Mesenchymal stem cell (in vitro differentiated cells and primary cell): ENCODE measurements around the gene RASSF1.

ENCODE experiments used
- DNase-seq: peaks from one replicate; pipeline ENCODE4 v3.0.0-alpha.2; 2013
- H2AFZ ChIP-seq: one replicate; pipeline ENCODE4 v1.6.1; 2013; ENCODE audit warnings: low read depth, mild to moderate bottlenecking, control low read depth, inconsistent platforms, low read length, moderate library complexity
- H2AK5ac ChIP-seq: 2 replicates; pipeline ENCODE4 v1.6.1; 2013; ENCODE audit warnings: low read length, moderate library complexity, mild to moderate bottlenecking, inconsistent platforms; ENCODE audit not compliant: severe bottlenecking
- H2BK120ac ChIP-seq: one replicate; pipeline ENCODE4 v1.6.1; 2013; ENCODE audit warnings: low read depth, mild to moderate bottlenecking, inconsistent platforms, low read length, moderate library complexity
- H2BK12ac ChIP-seq, 2 experiments: one replicate each; pipeline ENCODE4 v1.6.1; 2013; ENCODE audit warnings: inconsistent platforms in 2 of 2, low read length in 2 of 2, mild to moderate bottlenecking in 2 of 2, moderate library complexity in 2 of 2, control low read depth in 1 of 2
- H2BK15ac ChIP-seq: one replicate; pipeline ENCODE4 v1.6.1; 2013; ENCODE audit warnings: mild to moderate bottlenecking, low read depth, inconsistent platforms; ENCODE audit not compliant: poor library complexity, severe bottlenecking
- H2BK5ac ChIP-seq: 2 replicates; pipeline ENCODE4 v1.6.1; 2013; ENCODE audit warnings: low read depth, mild to moderate bottlenecking, low read length, control low read depth, inconsistent platforms; ENCODE audit not compliant: poor library complexity, severe bottlenecking
- H3K14ac ChIP-seq, 2 experiments: one replicate each; pipeline ENCODE4 v1.6.1; 2013; ENCODE audit warnings: inconsistent platforms in 2 of 2, low read length in 2 of 2, control low read depth in 1 of 2, mild to moderate bottlenecking in 1 of 2, moderate library complexity in 1 of 2
- H3K18ac ChIP-seq, 2 experiments: one replicate each; pipeline ENCODE4 v1.6.1; 2013; ENCODE audit warnings: inconsistent platforms in 2 of 2, low read length in 2 of 2, control low read depth in 1 of 2, low read depth in 1 of 2, mild to moderate bottlenecking in 1 of 2
- H3K23ac ChIP-seq, 2 experiments: one replicate each; pipeline ENCODE4 v1.6.1; 2013; ENCODE audit warnings: inconsistent platforms in 2 of 2, low read length in 2 of 2, mild to moderate bottlenecking in 2 of 2, moderate library complexity in 2 of 2, control low read depth in 1 of 2
- H3K27ac ChIP-seq: 2 replicates; pipeline ENCODE4 v1.5.1; 2013; ENCODE audit warnings: mild to moderate bottlenecking, moderate library complexity, low read length, control low read depth, inconsistent platforms; ENCODE audit not compliant: poor library complexity, severe bottlenecking
- H3K27me3 ChIP-seq, 2 experiments: 2 replicates each; pipeline versions ENCODE4 v1.6.1 to v1.7.0; 2013; ENCODE audit warnings: low read length in 2 of 2, mild to moderate bottlenecking in 2 of 2, moderate library complexity in 2 of 2, control low read depth in 1 of 2, inconsistent platforms in 1 of 2; ENCODE audit not compliant: control insufficient read depth in 1 of 2, insufficient read depth in 1 of 2
- H3K36me3 ChIP-seq, 2 experiments: 2 replicates each; pipeline versions ENCODE4 v1.6.1 to v1.7.0; 2013; ENCODE audit warnings: low read length in 2 of 2, control low read depth in 1 of 2, inconsistent platforms in 1 of 2, low read depth in 1 of 2, mild to moderate bottlenecking in 1 of 2; ENCODE audit not compliant: insufficient read depth in 2 of 2, control insufficient read depth in 1 of 2
- H3K4ac ChIP-seq, 2 experiments: one replicate each; pipeline ENCODE4 v1.6.1; 2013; ENCODE audit warnings: inconsistent platforms in 2 of 2, low read length in 2 of 2, mild to moderate bottlenecking in 2 of 2, moderate library complexity in 2 of 2, control low read depth in 1 of 2, low read depth in 1 of 2
- H3K4me1 ChIP-seq: 2 replicates; pipeline ENCODE4 v1.6.1; 2013; ENCODE audit warnings: low read depth, low read length, control low read depth; ENCODE audit not compliant: control insufficient read depth, insufficient read depth
- H3K4me2 ChIP-seq: 2 replicates; pipeline ENCODE4 v1.6.1; 2013; ENCODE audit warnings: low read length, mild to moderate bottlenecking, inconsistent platforms; ENCODE audit not compliant: poor library complexity, severe bottlenecking
- H3K4me3 ChIP-seq, 2 experiments: 2 replicates each; pipeline versions ENCODE4 v1.5.1 to v1.7.0; 2013; ENCODE audit warnings: low read length in 2 of 2, mild to moderate bottlenecking in 2 of 2, control low read depth in 1 of 2, low read depth in 1 of 2; ENCODE audit not compliant: insufficient read depth in 1 of 2
- H3K79me1 ChIP-seq: replicated peaks from 2 replicates; pipeline ENCODE4 v1.6.1; 2013; ENCODE audit warnings: mild to moderate bottlenecking, control low read depth, low read length, inconsistent platforms; ENCODE audit not compliant: poor library complexity, severe bottlenecking
- H3K9ac ChIP-seq: 2 replicates; pipeline ENCODE4 v1.7.0; 2013; ENCODE audit warnings: mild to moderate bottlenecking, low read length, moderate library complexity
- H3K9me3 ChIP-seq: 2 replicates; pipeline ENCODE4 v1.7.0; 2013; ENCODE audit warnings: mild to moderate bottlenecking, low read length; ENCODE audit not compliant: control insufficient read depth
- H4K8ac ChIP-seq: one replicate; pipeline ENCODE4 v1.6.1; 2013; ENCODE audit warnings: inconsistent platforms, mild to moderate bottlenecking, low read length, moderate library complexity
- H4K91ac ChIP-seq: one replicate; pipeline ENCODE4 v1.6.1; 2013; ENCODE audit warnings: mild to moderate bottlenecking, low read length, inconsistent platforms
- WGBS: methylation state at CpG from one replicate; pipeline ENCODE4 v1.1.7; 2013; ENCODE audit warnings: mixed read lengths; 5-methylcytosine and 5-hydroxymethylcytosine counted together

Gene RASSF1

GRCh38 chr3:50289130-50289529, 51.5 kb downstream of the RASSF1 start:
- Histone ChIP-seq H2BK5ac (no peak overlapping the region), H3K18ac (no peak overlapping the region), H4K91ac (no peak overlapping the region), H3K27me3 (no peaks in the 10 kb centered on the region), H2AFZ (no peak overlapping the region), H2BK120ac (no peak overlapping the region), H3K4me2 (no peak overlapping the region), H3K4me1 (peaks cover 17% of the 10 kb centered on the region), H2BK12ac (no peak overlapping the region), H3K36me3 (peaks cover 45 to 48% of the 10 kb centered on the region in 2 experiments), H3K23ac (no peak overlapping the region), H3K4me3 (no peak overlapping the region), H3K27ac (no peak overlapping the region), H3K9ac (no peak overlapping the region), H2AK5ac (no peak overlapping the region), H3K9me3 (no peaks in the 10 kb centered on the region), H2BK15ac (no peak overlapping the region), H3K4ac (no peak overlapping the region), H4K8ac (no peak overlapping the region), H3K14ac (no peak overlapping the region), H3K79me1 (peaks cover 25% of the 10 kb centered on the region)
- no peak for DNase-seq
- 98% methylated on average over 6 of the region's 6 CpGs for WGBS

GRCh38 chr3:50288387-50289007, 52.1 kb downstream of the RASSF1 start:
- Histone ChIP-seq H3K4ac (no peak overlapping the region), H3K4me2 (no peak overlapping the region), H2BK15ac (no peak overlapping the region), H3K27me3 (no peaks in the 10 kb centered on the region), H4K8ac (no peak overlapping the region), H3K4me1 (peaks cover 17% of the 10 kb centered on the region), H2BK120ac (no peak overlapping the region), H3K23ac (no peak overlapping the region), H2BK12ac (no peak overlapping the region), H3K4me3 (no peak overlapping the region), H3K36me3 (peaks cover 45 to 48% of the 10 kb centered on the region in 2 experiments), H3K79me1 (peaks cover 25% of the 10 kb centered on the region), H2AFZ (no peak overlapping the region), H4K91ac (no peak overlapping the region), H3K9me3 (no peaks in the 10 kb centered on the region), H3K9ac (no peak overlapping the region), H3K18ac (no peak overlapping the region), H2AK5ac (no peak overlapping the region), H3K27ac (no peak overlapping the region), H3K14ac (no peak overlapping the region), H2BK5ac (no peak overlapping the region)
- WGBS, result 99% methylated on average over 23 of the region's 23 CpGs
- DNase-seq, result no peak

GRCh38 chr3:50287262-50287661, 53.4 kb downstream of the RASSF1 start:
- H3K4ac ChIP-seq, result no peak overlapping the region
- H2AK5ac ChIP-seq, result no peak overlapping the region
- H4K91ac ChIP-seq, result no peak overlapping the region
- H3K9ac ChIP-seq, result no peak overlapping the region
- no peak overlapping the region for H4K8ac ChIP-seq
- peaks cover 25% of the 10 kb centered on the region for H3K79me1 ChIP-seq
- H3K36me3 ChIP-seq, result peaks cover 45 to 48% of the 10 kb centered on the region in 2 experiments
- no peak overlapping the region for H3K27ac ChIP-seq
- H3K4me2 ChIP-seq, result no peak overlapping the region
- no peak overlapping the region for H3K4me3 ChIP-seq
- H3K27me3 ChIP-seq, result no peaks in the 10 kb centered on the region
- DNase-seq, result no peak
- H3K14ac ChIP-seq, result no peak overlapping the region
- no peak overlapping the region for H2BK5ac ChIP-seq
- H3K18ac ChIP-seq, result no peak overlapping the region
- H2BK120ac ChIP-seq, result no peak overlapping the region
- 100% methylated on average over 1 of the region's 1 CpG for WGBS
- no peaks in the 10 kb centered on the region for H3K9me3 ChIP-seq
- H2BK15ac ChIP-seq, result no peak overlapping the region
- peaks cover 12% of the 10 kb centered on the region for H3K4me1 ChIP-seq
- H2BK12ac ChIP-seq, result no peak overlapping the region
- no peak overlapping the region for H3K23ac ChIP-seq
- H2AFZ ChIP-seq, result no peak overlapping the region

- no peak overlapping the region for H2BK15ac ChIP-seq
- 97% methylated on average over 25 of the region's 28 CpGs for WGBS
- H2AFZ ChIP-seq, result no peak overlapping the region
- no peak overlapping the region for H3K9ac ChIP-seq
- H2BK5ac ChIP-seq, result no peak overlapping the region
- no peak overlapping the region for H4K91ac ChIP-seq
- H4K8ac ChIP-seq, result no peak overlapping the region
- H2BK120ac ChIP-seq, result no peak overlapping the region
- H3K23ac ChIP-seq, result no peak overlapping the region
- peaks cover 45 to 48% of the 10 kb centered on the region in 2 experiments for H3K36me3 ChIP-seq
- no peak for DNase-seq
- no peaks in the 10 kb centered on the region for H3K27me3 ChIP-seq
- no peak overlapping the region for H3K14ac ChIP-seq
- no peak overlapping the region for H3K4me3 ChIP-seq
- H2AK5ac ChIP-seq, result no peak overlapping the region
- H3K18ac ChIP-seq, result no peak overlapping the region
- H3K4me2 ChIP-seq, result no peak overlapping the region
- peaks cover 11% of the 10 kb centered on the region for H3K4me1 ChIP-seq
- H3K4ac ChIP-seq, result no peak overlapping the region
- no peak overlapping the region for H3K27ac ChIP-seq
- H3K9me3 ChIP-seq, result no peaks in the 10 kb centered on the region
- peaks cover 22% of the 10 kb centered on the region for H3K79me1 ChIP-seq
- no peak overlapping the region for H2BK12ac ChIP-seq
Observed at GRCh38 chr3:50286322-50287227, 54.1 kb downstream of the RASSF1 start.
